ENCODE data around the gene PSMB2. TPM values are rescaled to one million over a fixed set of nuclear protein-coding genes. Genes with fewer than 3 reads are reported as not detected.

Gene PSMB2
- total RNA-seq, 1 experiment from 2014 or later, result 122 TPM

DNA sequence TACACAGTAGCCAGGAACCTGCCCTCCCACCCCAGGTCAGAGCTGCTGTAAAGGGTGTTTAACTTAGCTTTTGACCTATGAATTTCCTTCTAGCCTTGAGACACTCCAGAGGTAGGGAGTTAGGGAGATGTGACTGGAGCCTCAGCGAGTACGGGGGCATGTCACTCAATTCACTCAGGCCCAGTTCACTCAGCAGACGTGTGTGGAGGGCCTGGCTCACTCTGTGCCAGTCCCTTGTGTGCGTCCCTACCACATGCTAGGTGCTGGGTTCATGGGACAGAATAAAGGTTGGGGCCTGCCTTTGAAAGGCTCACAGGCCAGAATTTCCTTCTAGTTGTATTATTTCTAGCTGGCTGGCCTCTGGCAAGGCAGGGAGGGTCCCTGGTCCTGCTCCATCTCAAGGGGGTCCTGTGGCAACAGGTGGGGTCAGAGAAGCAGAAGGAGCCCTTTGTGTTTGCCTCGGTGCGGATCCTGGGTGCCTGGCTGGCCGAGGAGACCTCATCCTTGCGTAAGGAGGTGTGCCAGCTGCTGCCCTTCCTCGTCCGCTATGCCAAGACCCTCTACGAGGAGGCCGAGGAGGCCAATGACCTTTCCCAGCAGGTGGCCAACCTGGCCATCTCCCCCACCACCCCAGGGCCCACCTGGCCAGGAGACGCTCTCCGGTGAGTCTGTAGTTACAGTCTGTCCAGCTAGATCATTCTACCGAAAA is 79.2 kb downstream of the PSMB2 start:
- Histone ChIP-seq H3K9ac (ENCODE audit: low read length) (no peak overlapping the region), H3K4me2 (ENCODE audit: low read length) (no peak overlapping the region), H3K79me2 (ENCODE audit: insufficient read depth, low read length) (peaks cover 16% of the 10 kb centered on the region; the same call in 1 of the 2 replicates), H2AFZ (ENCODE audit: low read depth, low read length, poor library complexity, severe bottlenecking) (no peak overlapping the region), H3K27ac (ENCODE audit: low read depth, low read length) (no peak overlapping the region), H3K27me3 (ENCODE audit: insufficient read depth, low read length) (no peaks in the 10 kb centered on the region), H3K4me3 (replicated peaks in 1 of 2; ENCODE audit: low read depth in 1 of 2, low read length in 2 of 2) (no peak overlapping the region), H4K20me1 (ENCODE audit: insufficient read depth) (no peaks in the 10 kb centered on the region), H3K4me1 (ENCODE audit: control insufficient read depth in 1 of 2, insufficient read depth in 2 of 2, low read length in 2 of 2) (peaks cover 2 to 11% of the 10 kb centered on the region in 2 experiments; a peak in 2 of 4 replicates), H3K36me3 (ENCODE audit: control insufficient read depth in 1 of 2, insufficient read depth in 2 of 2, low read length in 2 of 2) (peaks cover 4 to 7% of the 10 kb centered on the region in 2 experiments; a peak in 3 of 4 replicates), H3K9me2 (ENCODE audit: insufficient read depth) (no peaks in the 10 kb centered on the region), H3K9me3 (ENCODE audit: control insufficient read depth in 1 of 2, insufficient read depth in 1 of 2, low read depth in 1 of 2, low read length in 2 of 2) (no peaks in the 10 kb centered on the region)
- CTCF ChIA-PET, result interaction anchor here (0.5 kb wide), 1 partner anchor 701 kb away, joined by 3 read pairs; no protein-coding TSS in a partner anchor
- ATAC-seq (no peak), DNase-seq (ENCODE audit: low read depth, low spot score) (no peak)
- RAD21 ChIA-PET (ENCODE audit: low non-redundant PET in 1 of 2, low total read pairs in 2 of 2, uncharacterized antibody in 2 of 2, unreplicated experiment in 2 of 2), result interaction anchor here in 1 of 2 experiments (0.6 kb wide), 1 partner anchor 404 kb away, joined by 5 read pairs; no protein-coding TSS in a partner anchor
- TF ChIP-seq, protein P1, sequence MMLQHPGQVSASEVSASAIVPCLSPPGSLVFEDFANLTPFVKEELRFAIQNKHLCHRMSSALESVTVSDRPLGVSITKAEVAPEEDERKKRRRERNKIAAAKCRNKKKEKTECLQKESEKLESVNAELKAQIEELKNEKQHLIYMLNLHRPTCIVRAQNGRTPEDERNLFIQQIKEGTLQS (IDR thresholded peaks at IDR 0.05), result no peak
- TF ChIP-seq YY1 (IDR thresholded peaks at IDR 0.05; ENCODE audit: extremely low read depth, insufficient replicate concordance, low read depth, low read length) (no peak), EGR1 (IDR thresholded peaks at IDR 0.05; ENCODE audit: low read depth) (no peak), ZNF274 (IDR thresholded peaks at IDR 0.05; ENCODE audit: low read depth, low read length) (no peak), SP1 (IDR thresholded peaks at IDR 0.05; ENCODE audit: low read depth) (no peak), POLR2AphosphoS5 (IDR thresholded peaks at IDR 0.05; ENCODE audit: low read depth, low read length) (no peak)
- intact Hi-C loops (cut with micrococcal nuclease), result no loop called here
- no TSS peak for BruUV-seq (replicated peaks)
- POLR2A ChIA-PET, result no interaction called here

DNA sequence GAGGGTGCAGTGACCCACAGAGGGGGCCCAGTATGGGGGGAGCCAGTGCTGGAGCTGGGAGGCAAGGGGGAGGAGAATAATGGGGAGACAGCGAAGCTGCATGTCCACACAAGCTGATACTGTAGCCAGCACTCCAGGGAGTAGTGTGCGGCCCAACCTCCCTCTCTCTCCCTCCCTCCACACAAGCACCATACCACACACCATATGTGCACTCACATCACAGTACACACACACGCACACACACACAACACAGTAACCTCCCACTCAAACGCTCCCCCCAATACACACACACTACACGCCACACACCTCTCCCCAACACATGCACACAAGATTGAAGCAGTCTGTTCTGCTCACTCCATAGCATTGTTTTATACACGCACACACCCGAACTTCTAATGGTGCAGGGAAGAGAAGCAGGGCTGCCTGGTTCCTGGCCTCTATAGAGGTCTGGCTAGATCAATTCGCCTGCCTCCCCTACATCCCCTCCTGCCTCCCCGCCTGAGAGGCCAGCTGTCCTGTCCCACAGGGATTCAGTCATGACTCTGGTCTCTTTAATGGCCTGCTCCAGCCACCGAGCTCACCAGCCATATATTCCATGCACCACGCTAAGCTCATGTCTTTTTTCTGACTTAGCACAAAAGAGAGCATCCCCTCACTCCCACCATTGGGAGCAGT is 79.9 kb downstream of the PSMB2 start:
- DNase-seq (ENCODE audit: low read depth, low spot score) (no peak), ATAC-seq (no peak)
- intact Hi-C loops (cut with micrococcal nuclease), result no loop called here
- Histone ChIP-seq H3K27me3 (ENCODE audit: insufficient read depth, low read length) (no peaks in the 10 kb centered on the region), H3K9me2 (ENCODE audit: insufficient read depth) (no peaks in the 10 kb centered on the region), H3K36me3 (ENCODE audit: control insufficient read depth in 1 of 2, insufficient read depth in 2 of 2, low read length in 2 of 2) (peaks cover 4 to 7% of the 10 kb centered on the region in 2 experiments; a peak in 3 of 4 replicates), H4K20me1 (ENCODE audit: insufficient read depth) (no peaks in the 10 kb centered on the region), H3K9ac (ENCODE audit: low read length) (no peak overlapping the region), H3K9me3 (ENCODE audit: control insufficient read depth in 1 of 2, insufficient read depth in 1 of 2, low read depth in 1 of 2, low read length in 2 of 2) (no peaks in the 10 kb centered on the region), H3K4me1 (ENCODE audit: control insufficient read depth in 1 of 2, insufficient read depth in 2 of 2, low read length in 2 of 2) (peaks cover 3 to 12% of the 10 kb centered on the region in 2 experiments; a peak in 2 of 4 replicates), H2AFZ (ENCODE audit: low read depth, low read length, poor library complexity, severe bottlenecking) (no peak overlapping the region), H3K4me2 (ENCODE audit: low read length) (no peak overlapping the region), H3K79me2 (ENCODE audit: insufficient read depth, low read length) (peaks cover 21% of the 10 kb centered on the region), H3K27ac (ENCODE audit: low read depth, low read length) (no peak overlapping the region), H3K4me3 (replicated peaks in 1 of 2; ENCODE audit: low read depth in 1 of 2, low read length in 2 of 2) (no peak overlapping the region)
- BruUV-seq (replicated peaks), result no TSS peak
- CTCF ChIA-PET, result interaction anchor here (0.5 kb wide), 1 partner anchor 701 kb away, joined by 3 read pairs; no protein-coding TSS in a partner anchor
- POLR2A ChIA-PET, result no interaction called here
- RAD21 ChIA-PET (ENCODE audit: low non-redundant PET in 1 of 2, low total read pairs in 2 of 2, uncharacterized antibody in 2 of 2, unreplicated experiment in 2 of 2), result no interaction called here
- TF ChIP-seq FOSL1 (IDR thresholded peaks at IDR 0.05; ENCODE audit: low read depth) (no peak), SIN3A (IDR thresholded peaks at IDR 0.05; ENCODE audit: low read depth) (no peak), EGR1 (IDR thresholded peaks at IDR 0.05; ENCODE audit: low read depth) (no peak), SP1 (IDR thresholded peaks at IDR 0.05; ENCODE audit: low read depth) (no peak), ZFX (IDR thresholded peaks at IDR 0.05) (no peak), TCF7L2 (IDR thresholded peaks at IDR 0.05; ENCODE audit: borderline replicate concordance, extremely low read depth, insufficient read depth, insufficient read length) (no peak), SRF (IDR thresholded peaks at IDR 0.05; ENCODE audit: low read depth) (no peak), POLR2A (IDR thresholded peaks at IDR 0.05; ENCODE audit: borderline replicate concordance, extremely low read depth, insufficient read depth, insufficient read length) (no peak), EZH2phosphoT487 (IDR thresholded peaks at IDR 0.05; ENCODE audit: borderline replicate concordance) (no peak), EZH2 (IDR thresholded peaks at IDR 0.05) (no peak)
- TF ChIP-seq, protein P2, sequence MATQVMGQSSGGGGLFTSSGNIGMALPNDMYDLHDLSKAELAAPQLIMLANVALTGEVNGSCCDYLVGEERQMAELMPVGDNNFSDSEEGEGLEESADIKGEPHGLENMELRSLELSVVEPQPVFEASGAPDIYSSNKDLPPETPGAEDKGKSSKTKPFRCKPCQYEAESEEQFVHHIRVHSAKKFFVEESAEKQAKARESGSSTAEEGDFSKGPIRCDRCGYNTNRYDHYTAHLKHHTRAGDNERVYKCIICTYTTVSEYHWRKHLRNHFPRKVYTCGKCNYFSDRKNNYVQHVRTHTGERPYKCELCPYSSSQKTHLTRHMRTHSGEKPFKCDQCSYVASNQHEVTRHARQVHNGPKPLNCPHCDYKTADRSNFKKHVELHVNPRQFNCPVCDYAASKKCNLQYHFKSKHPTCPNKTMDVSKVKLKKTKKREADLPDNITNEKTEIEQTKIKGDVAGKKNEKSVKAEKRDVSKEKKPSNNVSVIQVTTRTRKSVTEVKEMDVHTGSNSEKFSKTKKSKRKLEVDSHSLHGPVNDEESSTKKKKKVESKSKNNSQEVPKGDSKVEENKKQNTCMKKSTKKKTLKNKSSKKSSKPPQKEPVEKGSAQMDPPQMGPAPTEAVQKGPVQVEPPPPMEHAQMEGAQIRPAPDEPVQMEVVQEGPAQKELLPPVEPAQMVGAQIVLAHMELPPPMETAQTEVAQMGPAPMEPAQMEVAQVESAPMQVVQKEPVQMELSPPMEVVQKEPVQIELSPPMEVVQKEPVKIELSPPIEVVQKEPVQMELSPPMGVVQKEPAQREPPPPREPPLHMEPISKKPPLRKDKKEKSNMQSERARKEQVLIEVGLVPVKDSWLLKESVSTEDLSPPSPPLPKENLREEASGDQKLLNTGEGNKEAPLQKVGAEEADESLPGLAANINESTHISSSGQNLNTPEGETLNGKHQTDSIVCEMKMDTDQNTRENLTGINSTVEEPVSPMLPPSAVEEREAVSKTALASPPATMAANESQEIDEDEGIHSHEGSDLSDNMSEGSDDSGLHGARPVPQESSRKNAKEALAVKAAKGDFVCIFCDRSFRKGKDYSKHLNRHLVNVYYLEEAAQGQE (IDR thresholded peaks at IDR 0.05; ENCODE audit: low read depth), result no peak
- TF ChIP-seq, protein P3, sequence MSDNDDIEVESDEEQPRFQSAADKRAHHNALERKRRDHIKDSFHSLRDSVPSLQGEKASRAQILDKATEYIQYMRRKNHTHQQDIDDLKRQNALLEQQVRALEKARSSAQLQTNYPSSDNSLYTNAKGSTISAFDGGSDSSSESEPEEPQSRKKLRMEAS (IDR thresholded peaks at IDR 0.05), result no peak

Data from HCT116 (cell line).